Fibroblast of gingiva (primary cell): Measurements from ENCODE around the gene ALG14.
A peak's percentile ranks its signal among the peaks of the same experiment; 100 is the strongest.
"Not testable (repeated sequence)": the region's sequence is repeated elsewhere in the genome, so short reads cannot be mapped to it uniquely, and the experiment has no call there.

Experiments used
- DNase-seq: peaks from one replicate; pipeline ENCODE4 v3.0.0-alpha.2; 2011; ENCODE audit warnings: low read depth

Gene ALG14

GRCh38 chr1:95006681-95007080 lies 66.1 kb downstream of the ALG14 start:
- peak; percentile 68 for DNase-seq

GRCh38 chr1:95005584-95005983 lies 67.2 kb downstream of the ALG14 start:
- no peak for DNase-seq

GRCh38 chr1:95004013-95004412 lies 68.7 kb downstream of the ALG14 start:
- no peak for DNase-seq

- no peak for DNase-seq
These were observed 69.4 kb downstream of the ALG14 start for GRCh38 chr1:95003433-95003738.

- DNase-seq, result peak; percentile 21
These were observed 70.0 kb downstream of the ALG14 start for GRCh38 chr1:95002540-95003432.

GRCh38 chr1:95002164-95002539 lies 70.6 kb downstream of the ALG14 start:
- DNase-seq, result no peak

GRCh38 chr1:94999456-95000131 lies 73.2 kb downstream of the ALG14 start:
- DNase-seq, result no peak

- no peak for DNase-seq
These were observed 74.0 kb downstream of the ALG14 start for GRCh38 chr1:94998748-94999147.

GRCh38 chr1:94998114-94998513 lies 74.6 kb downstream of the ALG14 start:
- no peak for DNase-seq

- DNase-seq, result not testable (repeated sequence)
These were observed 77.2 kb downstream of the ALG14 start for GRCh38 chr1:94995536-94995935.

- no peak for DNase-seq
These were observed 77.9 kb downstream of the ALG14 start for GRCh38 chr1:94994805-94995204.

GRCh38 chr1:94993931-94994645 lies 78.7 kb downstream of the ALG14 start:
- no peak for DNase-seq

GRCh38 chr1:94992863-94993563 lies 79.7 kb downstream of the ALG14 start:
- DNase-seq, result no peak

GRCh38 chr1:94992161-94992560 lies 80.6 kb downstream of the ALG14 start:
- DNase-seq, result no peak

- no peak for DNase-seq
These were observed 82.8 kb downstream of the ALG14 start for GRCh38 chr1:94989911-94990473.

- DNase-seq, result no peak
These were observed 83.4 kb downstream of the ALG14 start for GRCh38 chr1:94989398-94989797.

GRCh38 chr1:94988356-94988755 lies 84.4 kb downstream of the ALG14 start:
- no peak for DNase-seq

GRCh38 chr1:94986783-94987182 lies 86.0 kb downstream of the ALG14 start:
- DNase-seq, result no peak

GRCh38 chr1:94983171-94983739 lies 89.5 kb downstream of the ALG14 start:
- peak; percentile 61 for DNase-seq

GRCh38 chr1:94982398-94982797 lies 90.4 kb downstream of the ALG14 start:
- no peak for DNase-seq

GRCh38 chr1:94981575-94981973 lies 91.2 kb downstream of the ALG14 start:
- DNase-seq, result no peak
